HL-60 (cell line): ENCODE data around the gene SLC4A4.

Experiments used
- DNase-seq, 2 experiments: peaks; one replicate each; pipeline ENCODE4 v3.0.0-alpha.2; 2010 to 2020; ENCODE audit warnings: low read depth in 1 of 2, low spot score in 1 of 2
- H3K27ac ChIP-seq: fragments of 250-450 bp; sonication (Bioruptor Pico); replicated peaks from 2 replicates; pipeline ENCODE4 v1.5.1; 2020; ENCODE audit warnings: mild to moderate bottlenecking, moderate library complexity
- H3K27me3 ChIP-seq: fragments of 250-450 bp; sonication (Bioruptor Pico); 2 replicates; pipeline ENCODE4 v1.5.1; 2021; ENCODE audit warnings: mild to moderate bottlenecking, moderate library complexity; ENCODE audit not compliant: insufficient read depth, poor library complexity, severe bottlenecking
- H3K4me3 ChIP-seq: replicated peaks from 2 replicates; pipeline ENCODE4 v1.5.1; 2011; ENCODE audit warnings: mild to moderate bottlenecking, control low read depth, low read length; ENCODE audit not compliant: insufficient read depth
- GABPA ChIP-seq: IDR thresholded peaks from 2 replicates; pipeline ENCODE4 v1.6.1; 2012; ENCODE audit warnings: low read depth
- POLR2AphosphoS5 ChIP-seq: IDR thresholded peaks from 2 replicates; pipeline ENCODE4 v1.6.1; 2012; ENCODE audit warnings: low read depth
- REST ChIP-seq: IDR thresholded peaks from 2 replicates; pipeline ENCODE4 v1.6.1; 2012; ENCODE audit warnings: low read depth; ENCODE audit not compliant: insufficient replicate concordance
- SPI1 ChIP-seq: IDR thresholded peaks from 2 replicates; pipeline ENCODE4 v1.6.1; 2012; ENCODE audit warnings: low read depth, mild to moderate bottlenecking, borderline replicate concordance
- TF ChIP-seq, protein P1 (sequence below): IDR thresholded peaks from one replicate; pipeline ENCODE4 v1.5.1; 2011; ENCODE audit warnings: low read length, control low read depth, inconsistent platforms; ENCODE audit not compliant: insufficient read depth

The SLC4A4 gene

DNA sequence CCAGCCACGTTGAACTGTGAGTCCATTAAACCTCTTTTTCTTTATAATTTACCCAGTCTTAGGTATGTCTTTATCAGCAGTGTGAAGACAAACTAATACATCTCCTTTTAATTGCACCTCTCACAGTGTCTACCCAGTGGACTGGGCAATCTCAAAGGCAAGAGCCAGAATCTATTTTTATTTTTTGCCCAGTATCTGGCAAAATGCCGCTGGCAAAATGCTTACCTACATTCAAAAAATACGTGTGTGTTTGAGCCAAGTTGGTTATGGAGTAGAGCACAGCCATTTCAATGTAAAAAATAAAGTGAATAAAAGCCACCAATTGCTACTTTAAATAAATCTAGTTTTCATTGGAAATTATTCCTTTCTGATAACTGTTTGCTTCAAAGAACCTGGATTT, 245.2 kb downstream of the SLC4A4 start:
- TF ChIP-seq REST (no peak), POLR2AphosphoS5 (no peak), SPI1 (no peak), GABPA (no peak)
- TF ChIP-seq, protein P1, sequence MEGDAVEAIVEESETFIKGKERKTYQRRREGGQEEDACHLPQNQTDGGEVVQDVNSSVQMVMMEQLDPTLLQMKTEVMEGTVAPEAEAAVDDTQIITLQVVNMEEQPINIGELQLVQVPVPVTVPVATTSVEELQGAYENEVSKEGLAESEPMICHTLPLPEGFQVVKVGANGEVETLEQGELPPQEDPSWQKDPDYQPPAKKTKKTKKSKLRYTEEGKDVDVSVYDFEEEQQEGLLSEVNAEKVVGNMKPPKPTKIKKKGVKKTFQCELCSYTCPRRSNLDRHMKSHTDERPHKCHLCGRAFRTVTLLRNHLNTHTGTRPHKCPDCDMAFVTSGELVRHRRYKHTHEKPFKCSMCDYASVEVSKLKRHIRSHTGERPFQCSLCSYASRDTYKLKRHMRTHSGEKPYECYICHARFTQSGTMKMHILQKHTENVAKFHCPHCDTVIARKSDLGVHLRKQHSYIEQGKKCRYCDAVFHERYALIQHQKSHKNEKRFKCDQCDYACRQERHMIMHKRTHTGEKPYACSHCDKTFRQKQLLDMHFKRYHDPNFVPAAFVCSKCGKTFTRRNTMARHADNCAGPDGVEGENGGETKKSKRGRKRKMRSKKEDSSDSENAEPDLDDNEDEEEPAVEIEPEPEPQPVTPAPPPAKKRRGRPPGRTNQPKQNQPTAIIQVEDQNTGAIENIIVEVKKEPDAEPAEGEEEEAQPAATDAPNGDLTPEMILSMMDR: no peak
- Histone ChIP-seq H3K4me3 (no peak overlapping the region), H3K27ac (no peak overlapping the region), H3K27me3 (no peaks in the 10 kb centered on the region)
- DNase-seq: no peak

- TF ChIP-seq POLR2AphosphoS5 (no peak), REST (no peak), SPI1 (no peak), GABPA (no peak)
- TF ChIP-seq, protein P1: no peak
- H3K4me3 ChIP-seq: no peak overlapping the region
- DNase-seq: no peak
Observed at GRCh38 chr4:71584585-71584984, 245.8 kb downstream of the SLC4A4 start.

DNA sequence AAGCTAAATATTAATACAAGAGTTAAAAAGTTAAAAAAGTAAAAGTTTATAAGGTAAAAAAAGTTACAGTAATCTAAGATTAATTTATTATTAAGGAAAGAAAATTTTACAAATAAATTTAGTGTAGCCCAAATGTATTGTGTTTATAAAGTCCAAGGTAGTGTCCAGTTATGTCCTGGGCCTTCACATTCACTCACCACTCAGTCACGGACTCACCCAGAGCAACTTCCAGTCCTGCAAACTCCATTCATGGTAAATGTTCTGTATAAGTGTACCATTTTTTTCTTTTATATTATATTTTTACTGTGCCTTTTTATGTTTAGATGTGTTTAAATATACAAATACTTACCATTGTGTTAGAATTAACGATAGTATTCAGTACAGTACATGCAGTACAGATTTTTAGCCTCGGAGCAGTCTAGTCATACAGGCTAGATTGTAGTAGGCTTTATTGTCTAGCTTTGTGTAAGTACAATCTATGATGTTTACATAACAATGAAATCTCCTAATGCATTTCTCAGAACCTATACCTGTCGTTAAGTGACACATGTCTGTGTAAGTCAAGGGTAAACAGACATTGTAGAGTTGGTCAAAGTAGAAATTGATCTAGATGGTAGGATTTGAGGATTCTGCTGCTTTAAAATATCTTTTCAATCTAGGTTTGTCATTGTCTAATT, 247.4 kb downstream of the SLC4A4 start:
- no peak for TF ChIP-seq POLR2AphosphoS5
- TF ChIP-seq SPI1: no peak
- TF ChIP-seq REST: no peak
- TF ChIP-seq, protein P1: no peak
- no peak for TF ChIP-seq GABPA
- Histone ChIP-seq H3K27ac (no peak overlapping the region), H3K4me3 (no peak overlapping the region), H3K27me3 (no peaks in the 10 kb centered on the region)
- DNase-seq: no peak

More at GRCh38 chr4:71584585-71584984, 245.8 kb downstream of the SLC4A4 start:
- Histone ChIP-seq H3K27me3 (no peaks in the 10 kb centered on the region), H3K27ac (no peak overlapping the region)
